HEK293T (cell line): ENCODE results near the gene TTC28.

Experiments used
- ARNT ChIP-seq: fragments of 450-650 bp; IDR thresholded peaks from 2 replicates; pipeline ENCODE4 v1.6.1; 2017; ENCODE audit warnings: mild to moderate bottlenecking
- BHLHE40 ChIP-seq: fragments of 450-650 bp; IDR thresholded peaks from 2 replicates; pipeline ENCODE4 v1.6.1; 2016; ENCODE audit warnings: mild to moderate bottlenecking, moderate library complexity, borderline replicate concordance
- CTBP1 ChIP-seq: fragments of 450-650 bp; IDR thresholded peaks from 2 replicates; pipeline ENCODE4 v1.6.1; 2016; ENCODE audit warnings: borderline replicate concordance
- ELF4 ChIP-seq: fragments of 450-650 bp; IDR thresholded peaks from 2 replicates; pipeline ENCODE4 v1.6.1; 2017; ENCODE audit warnings: antibody characterized with exemption
- FOXM1 ChIP-seq: fragments of 450-650 bp; IDR thresholded peaks from 2 replicates; pipeline ENCODE4 v1.6.1; 2017; ENCODE audit warnings: mild to moderate bottlenecking, borderline replicate concordance
- LEF1 ChIP-seq: fragments of 450-650 bp; IDR thresholded peaks from 2 replicates; pipeline ENCODE4 v1.6.1; 2017; ENCODE audit warnings: mild to moderate bottlenecking, borderline replicate concordance
- NFRKB ChIP-seq: fragments of 450-650 bp; IDR thresholded peaks from 2 replicates; pipeline ENCODE4 v1.6.1; 2016; ENCODE audit warnings: mild to moderate bottlenecking, moderate library complexity
- SP1 ChIP-seq: fragments of 450-650 bp; IDR thresholded peaks from 2 replicates; pipeline ENCODE4 v1.6.1; 2017
- SUZ12 ChIP-seq: fragments of 450-650 bp; IDR thresholded peaks from 2 replicates; pipeline ENCODE4 v1.6.1; 2016; ENCODE audit warnings: mild to moderate bottlenecking
- TARDBP ChIP-seq: fragments of 450-650 bp; IDR thresholded peaks from 2 replicates; pipeline ENCODE4 v1.6.1; 2016
- ZNF384 ChIP-seq: fragments of 450-650 bp; IDR thresholded peaks from 2 replicates; pipeline ENCODE4 v1.6.1; 2016

DNA sequence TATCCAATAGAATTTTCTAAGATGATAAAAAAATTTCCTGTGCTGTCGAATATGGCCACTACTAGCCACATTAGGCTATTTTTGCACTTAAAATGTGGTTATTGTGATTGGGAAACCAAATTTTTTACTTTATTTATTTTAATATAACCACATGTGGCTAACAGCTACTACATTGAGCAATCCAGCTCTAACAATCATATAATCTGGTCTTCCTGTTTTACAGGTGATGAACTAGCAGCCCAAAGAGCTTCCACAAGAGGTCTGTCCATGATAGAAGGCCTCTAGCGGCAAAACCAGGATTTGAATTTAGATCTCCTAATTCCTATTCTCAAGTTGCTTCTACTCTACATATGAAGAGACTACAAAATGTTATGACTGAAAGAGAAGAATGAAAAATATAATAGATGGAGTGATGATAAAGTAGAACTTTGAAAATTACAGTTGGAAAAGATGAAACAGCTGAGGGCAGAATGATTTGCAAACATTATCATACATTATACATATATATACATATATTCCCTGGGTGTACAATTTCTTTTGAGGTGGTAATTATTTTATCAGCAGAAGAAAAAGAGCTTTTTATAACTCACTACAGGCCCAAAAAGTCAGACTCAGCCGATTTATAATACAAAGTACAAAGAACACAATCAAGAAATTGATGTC is 397.1 kb downstream of the TTC28 start:
- TF ChIP-seq ARNT (no peak), BHLHE40 (no peak), SUZ12 (no peak), TARDBP (no peak), SP1 (no peak), ELF4 (no peak), NFRKB (no peak), FOXM1 (no peak), LEF1 (no peak), CTBP1 (no peak), ZNF384 (no peak)
